Fibroblast of the aortic adventitia (primary cell): Measurements from ENCODE around the gene SLC25A36. TPM values are rescaled to one million over a fixed set of nuclear protein-coding genes. Genes with fewer than 3 reads are reported as not detected.
"Not testable (repeated sequence)": the region's sequence is repeated elsewhere in the genome, so short reads cannot be mapped to it uniquely, and the experiment has no call there.

Experiments used
- DNase-seq: peaks from one replicate; pipeline ENCODE4 v3.0.0-alpha.2; 2010; ENCODE audit warnings: low read depth
- H3K4me3 ChIP-seq: 2 replicates; pipeline ENCODE4 v1.5.1; 2011; ENCODE audit warnings: low read depth, mild to moderate bottlenecking, control low read depth, low read length, moderate library complexity
- total RNA-seq: library from RNA; depleted of rRNA; stranded (reverse); fragments of >200 nt; gene quantifications from 2 replicates; pipeline ENCODE4 v1.2.3, GENCODE V29; 2012; ENCODE audit warnings: low replicate concordance
- TF ChIP-seq, protein P1 (sequence below): IDR thresholded peaks from 2 replicates; pipeline ENCODE4 v1.5.1; 2011; ENCODE audit warnings: mild to moderate bottlenecking, low read length, control low read depth, inconsistent platforms; ENCODE audit not compliant: insufficient read depth

SLC25A36 gene
- total RNA-seq, 1 donor = 75.4 TPM

DNA sequence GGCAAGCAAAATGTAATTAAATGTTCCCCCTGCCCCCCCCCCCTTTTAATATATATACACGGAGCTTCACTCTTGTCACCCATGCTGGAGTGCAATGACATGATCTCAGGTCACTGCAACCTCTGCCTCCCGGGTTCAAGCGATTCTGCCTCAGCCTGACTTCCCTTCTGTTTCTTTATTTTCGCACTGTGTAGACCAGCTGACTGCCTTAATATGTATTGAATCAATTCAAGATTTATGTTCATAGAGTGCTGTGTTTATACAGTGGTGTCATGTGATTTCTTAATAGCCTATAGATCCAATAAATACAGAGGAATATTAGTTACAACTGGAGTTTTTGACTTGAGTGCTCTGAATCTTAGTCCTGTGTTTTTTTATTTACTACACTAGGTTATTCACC is 39.0 kb downstream of the SLC25A36 start:
- TF ChIP-seq, protein P1, sequence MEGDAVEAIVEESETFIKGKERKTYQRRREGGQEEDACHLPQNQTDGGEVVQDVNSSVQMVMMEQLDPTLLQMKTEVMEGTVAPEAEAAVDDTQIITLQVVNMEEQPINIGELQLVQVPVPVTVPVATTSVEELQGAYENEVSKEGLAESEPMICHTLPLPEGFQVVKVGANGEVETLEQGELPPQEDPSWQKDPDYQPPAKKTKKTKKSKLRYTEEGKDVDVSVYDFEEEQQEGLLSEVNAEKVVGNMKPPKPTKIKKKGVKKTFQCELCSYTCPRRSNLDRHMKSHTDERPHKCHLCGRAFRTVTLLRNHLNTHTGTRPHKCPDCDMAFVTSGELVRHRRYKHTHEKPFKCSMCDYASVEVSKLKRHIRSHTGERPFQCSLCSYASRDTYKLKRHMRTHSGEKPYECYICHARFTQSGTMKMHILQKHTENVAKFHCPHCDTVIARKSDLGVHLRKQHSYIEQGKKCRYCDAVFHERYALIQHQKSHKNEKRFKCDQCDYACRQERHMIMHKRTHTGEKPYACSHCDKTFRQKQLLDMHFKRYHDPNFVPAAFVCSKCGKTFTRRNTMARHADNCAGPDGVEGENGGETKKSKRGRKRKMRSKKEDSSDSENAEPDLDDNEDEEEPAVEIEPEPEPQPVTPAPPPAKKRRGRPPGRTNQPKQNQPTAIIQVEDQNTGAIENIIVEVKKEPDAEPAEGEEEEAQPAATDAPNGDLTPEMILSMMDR = no peak
- no peak overlapping the region for H3K4me3 ChIP-seq
- no peak for DNase-seq

DNA sequence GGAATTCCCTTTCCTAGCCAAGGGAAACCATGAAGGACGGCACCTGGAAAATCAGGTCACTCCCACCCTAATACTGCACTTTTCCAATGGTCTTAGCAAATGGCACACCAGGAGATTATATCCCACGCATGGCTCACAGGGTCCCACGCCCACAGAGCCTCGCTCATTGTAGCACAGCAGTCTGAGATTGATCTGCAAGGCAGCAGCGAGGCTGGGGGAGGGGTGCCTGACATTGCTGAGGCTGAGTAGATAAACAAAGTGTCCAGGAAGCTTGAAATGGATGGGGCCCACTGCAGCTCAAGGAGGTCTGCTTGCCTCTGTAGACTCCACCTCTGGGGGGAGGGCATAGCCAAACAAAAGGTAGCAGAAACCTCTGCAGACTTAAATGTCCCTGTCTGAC is 46.2 kb downstream of the SLC25A36 start:
- not testable (repeated sequence) for DNase-seq, H3K4me3 ChIP-seq

DNA sequence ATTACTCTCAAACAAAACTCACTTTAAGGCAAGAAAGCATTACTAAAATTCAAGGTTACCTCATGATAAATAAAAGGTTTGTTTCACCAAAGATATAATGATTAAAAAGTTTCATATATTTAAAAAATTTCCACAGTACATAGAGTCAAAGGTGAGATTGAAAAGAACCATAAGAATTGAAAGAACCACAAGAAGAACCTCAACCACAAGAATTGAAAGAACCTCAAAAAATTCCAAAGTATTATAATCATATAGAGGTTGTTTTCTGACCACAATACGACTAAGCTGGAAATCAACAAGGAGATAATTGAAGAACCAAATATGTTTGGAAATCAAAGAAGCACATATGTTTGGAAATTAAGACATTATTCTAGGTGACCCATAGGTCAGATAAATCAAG is 52.7 kb downstream of the SLC25A36 start:
- no peak overlapping the region for H3K4me3 ChIP-seq
- TF ChIP-seq, protein P1 = no peak
- no peak for DNase-seq

DNA sequence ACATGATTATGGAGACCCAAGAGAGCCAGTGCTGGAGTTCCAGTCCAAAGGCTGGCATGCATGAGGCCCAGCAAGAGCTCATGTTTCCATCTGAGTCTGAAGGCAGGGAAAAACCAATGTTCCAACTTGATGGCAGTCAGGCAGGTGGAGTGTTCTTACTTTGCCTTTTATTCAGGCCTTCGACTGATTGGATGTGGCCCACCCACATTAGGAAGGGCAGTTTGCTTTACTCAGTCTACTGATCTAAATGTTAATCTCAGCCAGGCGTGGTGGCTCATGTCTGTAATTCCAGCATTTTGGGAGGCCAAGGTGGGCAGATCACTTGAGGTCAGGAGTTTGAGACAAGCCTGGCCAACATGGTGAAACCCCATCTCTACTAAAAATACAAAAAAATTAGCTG is 53.2 kb downstream of the SLC25A36 start:
- H3K4me3 ChIP-seq, DNase-seq: not testable (repeated sequence)

DNA sequence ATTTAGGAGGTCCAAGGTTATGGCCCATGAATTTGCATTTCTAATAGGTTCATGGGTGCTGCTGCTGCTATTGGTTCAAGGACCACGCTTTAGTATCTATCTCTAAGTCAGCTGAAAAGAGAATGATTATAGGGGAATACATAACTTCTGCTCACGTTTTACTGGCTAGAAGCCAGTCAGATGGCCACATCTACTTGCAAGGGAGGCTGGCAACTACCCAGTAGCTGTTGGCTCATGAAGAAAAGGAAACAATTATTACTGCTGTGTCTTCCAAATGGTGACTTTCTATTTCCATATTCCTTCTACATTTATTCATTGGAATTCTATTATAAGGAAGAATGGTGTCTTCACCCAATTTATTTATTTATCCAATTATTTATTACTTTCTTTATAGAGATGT is 54.2 kb downstream of the SLC25A36 start:
- H3K4me3 ChIP-seq = no peak overlapping the region
- TF ChIP-seq, protein P1 = no peak
- DNase-seq = no peak

DNA sequence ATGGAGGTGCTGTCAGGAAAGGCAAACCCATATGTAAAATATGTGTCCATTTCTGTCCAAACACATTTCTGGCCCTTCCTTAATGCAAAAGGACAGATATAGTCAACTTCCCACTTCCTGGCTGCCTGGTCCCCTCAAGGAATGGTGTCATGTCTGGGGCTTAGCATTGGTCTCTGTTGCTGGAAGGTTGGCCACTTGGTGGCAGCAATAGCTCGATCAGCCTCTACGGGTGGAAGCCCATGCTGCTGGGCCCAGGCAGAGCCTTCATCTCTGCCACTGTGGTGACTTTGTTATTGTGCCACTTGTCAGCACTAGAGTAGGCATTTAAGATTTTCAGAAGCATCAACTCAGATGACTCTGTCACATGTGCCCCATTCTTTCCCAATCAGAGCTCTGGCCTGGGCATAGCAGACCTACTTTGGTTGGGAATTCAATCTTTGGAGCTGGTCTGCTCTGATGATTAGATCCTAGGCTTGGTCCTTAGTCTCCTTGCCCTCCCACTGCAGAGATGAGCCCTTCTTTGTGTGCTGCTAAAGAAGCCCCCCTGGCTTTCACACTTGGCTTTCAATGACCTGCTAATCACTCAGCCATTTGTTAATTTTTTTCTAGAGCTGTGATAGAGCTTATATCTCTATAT is 58.5 kb downstream of the SLC25A36 start:
- no peak overlapping the region for H3K4me3 ChIP-seq
- TF ChIP-seq, protein P1 = peak; percentile 76
- peak; percentile 52 for DNase-seq

DNA sequence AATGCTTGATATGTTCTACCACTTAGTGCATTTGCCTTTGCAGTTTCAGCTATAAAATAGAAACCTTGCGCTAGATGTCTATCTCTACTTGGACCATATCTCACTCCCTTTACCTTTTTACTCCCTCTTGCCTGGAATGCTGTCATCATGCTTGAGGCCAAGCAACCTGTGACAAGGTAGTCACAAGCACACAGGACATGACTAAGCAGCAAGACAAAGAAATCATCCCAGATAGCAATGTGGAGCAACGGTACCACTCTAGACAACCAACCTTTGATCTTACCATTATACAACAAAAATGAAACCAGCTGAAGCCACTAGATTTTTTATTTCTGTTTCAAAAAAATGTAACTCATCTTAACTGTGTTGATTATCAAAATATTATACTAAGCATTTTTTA is 59.0 kb downstream of the SLC25A36 start:
- no peak for DNase-seq
- TF ChIP-seq, protein P1 = no peak

DNA sequence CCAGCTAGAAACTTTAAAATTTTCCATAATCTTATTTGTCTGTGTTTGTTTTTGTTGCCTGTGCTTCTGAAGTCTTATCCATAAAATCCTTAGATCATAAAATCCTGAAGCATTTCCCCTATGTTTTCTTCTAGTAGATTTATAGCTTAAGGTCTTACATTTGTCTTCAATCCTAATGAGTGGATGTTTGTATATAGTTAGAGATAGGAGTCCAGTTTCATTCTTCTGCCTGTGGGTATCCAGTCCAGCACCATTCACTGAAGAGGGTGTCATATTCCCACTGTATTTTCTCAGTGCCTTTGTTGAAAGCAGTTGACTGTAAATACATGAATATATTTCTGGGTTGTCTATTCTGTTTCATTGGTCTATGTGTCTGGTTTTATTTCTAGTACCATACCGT is 64.7 kb downstream of the SLC25A36 start:
- TF ChIP-seq, protein P1 = no peak
- DNase-seq = no peak
- no peak overlapping the region for H3K4me3 ChIP-seq

More for the DNA sequence above, 59.0 kb downstream of the SLC25A36 start:
- H3K4me3 ChIP-seq = no peak overlapping the region
